Muscle of arm (tissue), 12 donors: Measurements from ENCODE around the gene FBN1. TPM values are rescaled to one million over a fixed set of nuclear protein-coding genes. Genes with fewer than 3 reads are reported as not detected.
A peak's percentile ranks its signal among the peaks of the same experiment; 100 is the strongest.

Source experiments
- DNase-seq: peaks from one replicate; pipeline ENCODE4 v3.0.0-alpha.2; 2013
- polyA plus RNA-seq, 12 donors: library from polyadenylated mRNA; unstranded; fragments of 120-200 nt; gene quantifications; one replicate each; pipeline ENCODE4 v1.2.1, GENCODE V29; 2013; ENCODE audit not compliant: insufficient read length in 12 of 12

Gene FBN1
- polyA plus RNA-seq, 12 donors = 166 to 435 (median 214) TPM; not detected in 1

DNA sequence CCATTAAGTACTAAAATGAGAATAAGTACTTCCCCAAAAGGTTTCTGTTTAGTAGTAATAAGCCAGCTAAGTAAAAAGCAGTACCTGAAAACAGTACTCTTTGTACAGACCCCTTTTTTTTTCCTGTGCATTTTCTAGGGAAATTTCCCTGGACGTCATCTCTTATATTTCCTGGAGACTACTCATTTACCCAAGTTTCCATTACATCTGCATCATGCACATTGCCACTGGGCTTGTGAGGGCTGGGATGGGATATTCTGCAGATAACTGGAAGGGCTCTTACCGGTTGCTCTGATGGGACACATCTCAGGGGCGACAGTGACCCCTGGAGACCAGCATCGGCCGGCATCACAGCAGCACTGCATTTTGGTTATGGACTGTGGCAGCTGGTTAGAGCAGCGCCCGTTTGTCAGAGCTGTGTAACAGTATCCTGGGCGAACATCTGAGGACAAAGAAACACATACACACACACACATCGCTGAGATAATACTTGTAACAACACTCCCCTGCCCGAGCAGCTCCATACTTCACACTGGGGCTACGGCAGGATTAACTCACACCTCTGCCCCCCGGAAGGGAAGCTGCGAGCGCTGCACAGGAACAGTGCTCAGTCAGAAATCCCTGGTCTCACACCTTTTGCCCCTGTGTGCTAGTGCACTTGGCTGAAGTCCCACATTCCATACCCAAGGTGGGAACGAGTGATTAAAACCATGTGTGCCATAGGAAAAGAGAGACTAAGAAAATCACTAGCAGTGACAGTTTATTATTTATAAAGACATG is 124.9 kb downstream of the FBN1 start:
- DNase-seq = no peak

- no peak for DNase-seq
Measured at GRCh38 chr15:48516121-48516520, 129.4 kb downstream of the FBN1 start.

- DNase-seq = no peak
Measured at GRCh38 chr15:48515500-48515899, 130.0 kb downstream of the FBN1 start.

GRCh38 chr15:48514103-48514816 is 131.2 kb downstream of the FBN1 start:
- DNase-seq = no peak

GRCh38 chr15:48510976-48511375 is 134.5 kb downstream of the FBN1 start:
- no peak for DNase-seq

GRCh38 chr15:48507416-48508065 is 138.0 kb downstream of the FBN1 start:
- DNase-seq = peak; percentile 37

DNA sequence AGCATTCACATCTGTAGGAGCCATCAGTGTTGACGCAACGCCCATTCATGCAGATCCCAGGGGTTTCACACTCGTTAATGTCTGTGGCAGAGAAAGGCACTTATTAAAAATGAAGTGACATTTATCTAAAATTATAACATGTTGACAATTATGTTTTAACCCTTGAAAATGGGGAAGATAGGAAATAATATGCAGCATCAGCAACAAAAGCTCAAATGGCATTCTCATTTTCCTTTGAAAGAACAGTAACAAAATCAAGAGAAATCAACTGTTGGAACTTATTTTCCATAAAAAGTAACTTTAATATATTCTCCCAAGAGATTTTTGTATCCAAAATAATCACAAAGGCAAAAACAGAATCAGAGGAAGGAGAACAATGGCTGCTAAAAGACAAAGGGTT is 140.4 kb downstream of the FBN1 start:
- no peak for DNase-seq

DNA sequence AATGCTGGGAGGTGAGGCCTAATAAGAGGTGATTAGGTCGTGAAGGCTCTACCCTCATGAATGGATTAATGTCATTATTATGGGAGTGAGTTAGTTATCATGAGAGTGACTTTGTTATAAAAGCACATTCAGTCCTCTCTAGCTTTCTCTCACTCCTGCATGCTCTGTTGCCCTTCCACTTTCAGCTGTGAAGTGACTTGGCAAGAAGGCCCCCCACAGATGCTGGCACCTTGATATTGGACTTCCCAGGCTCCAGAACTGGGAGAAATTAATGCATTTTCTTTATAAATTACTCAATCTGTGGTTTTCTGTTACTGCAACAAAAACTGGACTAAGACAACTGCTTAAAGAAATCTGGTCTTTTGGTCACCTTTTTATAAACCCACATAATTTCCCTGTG is 144.3 kb downstream of the FBN1 start:
- DNase-seq = no peak

- DNase-seq = no peak
Measured at GRCh38 chr15:48500595-48500994, 144.9 kb downstream of the FBN1 start.

DNA sequence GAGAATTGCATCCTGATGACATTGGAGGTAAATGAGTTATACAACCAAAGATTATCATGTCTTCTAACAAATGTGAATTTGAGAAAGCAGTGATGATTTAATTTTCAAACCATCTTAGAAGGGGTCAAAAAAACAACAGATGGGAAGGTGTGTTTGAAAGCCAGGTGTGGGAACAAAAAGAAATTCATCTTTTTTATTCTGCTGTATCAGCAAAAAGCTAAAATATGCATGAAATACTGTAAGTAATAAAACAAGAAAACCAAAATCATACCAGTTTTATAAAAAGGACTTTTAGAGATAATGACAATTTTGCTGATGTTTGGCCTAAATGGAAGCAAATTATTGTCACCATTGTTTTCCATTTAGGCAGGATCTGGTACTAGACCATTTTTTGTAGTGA is 145.5 kb downstream of the FBN1 start:
- DNase-seq = no peak

GRCh38 chr15:48498828-48499227 is 146.7 kb downstream of the FBN1 start:
- DNase-seq = no peak

GRCh38 chr15:48494631-48495030 is 150.9 kb downstream of the FBN1 start:
- DNase-seq = no peak

GRCh38 chr15:48493763-48494225 is 151.7 kb downstream of the FBN1 start:
- DNase-seq = no peak

DNA sequence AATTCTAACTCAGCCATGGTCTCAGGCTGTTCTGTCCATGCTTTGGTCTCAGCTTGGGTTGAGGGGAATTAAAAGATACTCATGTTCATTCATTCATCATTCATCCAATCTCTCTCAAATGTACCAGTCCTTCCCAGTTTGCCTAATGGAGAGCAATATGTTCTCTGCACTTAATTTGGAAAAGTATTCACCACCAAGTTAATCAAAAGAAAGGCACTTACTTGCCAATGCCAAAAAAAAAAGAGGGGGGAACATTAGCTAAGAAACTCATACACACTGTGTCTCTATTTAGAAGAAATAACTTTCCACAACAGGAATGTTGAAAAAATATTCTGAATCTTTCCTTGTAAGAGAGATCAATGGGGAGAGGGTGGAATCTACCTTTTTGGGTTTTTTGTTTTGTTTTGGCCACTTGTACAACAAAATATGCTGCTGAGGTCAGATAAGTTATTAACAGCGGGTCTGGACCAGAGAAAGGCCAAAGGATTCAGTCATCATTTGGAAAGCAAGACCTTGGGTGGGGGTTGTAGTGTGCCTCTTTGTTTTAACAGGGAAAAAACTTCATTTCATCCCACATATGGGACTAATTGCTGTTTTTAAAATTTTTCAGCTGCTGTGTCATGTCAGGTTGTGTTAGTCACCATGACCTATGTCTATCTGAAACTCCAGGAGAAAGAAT is 152.3 kb downstream of the FBN1 start:
- DNase-seq = peak; percentile 54

GRCh38 chr15:48486228-48486627 is 159.3 kb downstream of the FBN1 start:
- DNase-seq = no peak

GRCh38 chr15:48481802-48482201 is 163.7 kb downstream of the FBN1 start:
- no peak for DNase-seq

GRCh38 chr15:48479751-48480150 is 165.8 kb downstream of the FBN1 start:
- no peak for DNase-seq

GRCh38 chr15:48478581-48478980 is 166.9 kb downstream of the FBN1 start:
- no peak for DNase-seq

DNA sequence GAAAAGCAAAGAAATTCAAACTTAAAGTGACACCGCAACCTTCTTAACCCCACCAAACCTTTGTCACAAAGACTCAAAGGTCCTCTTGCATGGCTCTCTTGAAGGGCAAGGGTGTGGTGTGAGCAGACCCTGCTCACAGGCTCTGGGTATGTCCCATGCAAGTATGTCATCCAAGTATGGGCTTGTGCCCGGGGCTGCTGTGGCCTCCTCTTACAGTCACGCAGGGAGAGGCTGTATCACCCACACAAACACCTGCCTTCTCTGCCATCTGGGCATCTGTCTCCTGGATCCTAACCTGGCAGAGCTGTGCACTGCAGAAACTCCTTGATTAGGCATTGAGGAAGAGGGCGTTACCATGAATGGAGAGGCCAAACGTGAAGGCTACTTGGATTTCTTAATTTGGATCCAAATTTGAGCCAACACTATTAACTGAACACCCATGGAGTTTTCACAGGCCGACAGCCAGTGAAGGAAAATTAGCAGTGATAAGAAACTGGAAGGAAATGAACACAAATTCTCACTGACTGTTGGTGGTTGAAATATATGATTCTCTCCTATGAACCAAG is 167.6 kb downstream of the FBN1 start:
- DNase-seq = no peak

DNA sequence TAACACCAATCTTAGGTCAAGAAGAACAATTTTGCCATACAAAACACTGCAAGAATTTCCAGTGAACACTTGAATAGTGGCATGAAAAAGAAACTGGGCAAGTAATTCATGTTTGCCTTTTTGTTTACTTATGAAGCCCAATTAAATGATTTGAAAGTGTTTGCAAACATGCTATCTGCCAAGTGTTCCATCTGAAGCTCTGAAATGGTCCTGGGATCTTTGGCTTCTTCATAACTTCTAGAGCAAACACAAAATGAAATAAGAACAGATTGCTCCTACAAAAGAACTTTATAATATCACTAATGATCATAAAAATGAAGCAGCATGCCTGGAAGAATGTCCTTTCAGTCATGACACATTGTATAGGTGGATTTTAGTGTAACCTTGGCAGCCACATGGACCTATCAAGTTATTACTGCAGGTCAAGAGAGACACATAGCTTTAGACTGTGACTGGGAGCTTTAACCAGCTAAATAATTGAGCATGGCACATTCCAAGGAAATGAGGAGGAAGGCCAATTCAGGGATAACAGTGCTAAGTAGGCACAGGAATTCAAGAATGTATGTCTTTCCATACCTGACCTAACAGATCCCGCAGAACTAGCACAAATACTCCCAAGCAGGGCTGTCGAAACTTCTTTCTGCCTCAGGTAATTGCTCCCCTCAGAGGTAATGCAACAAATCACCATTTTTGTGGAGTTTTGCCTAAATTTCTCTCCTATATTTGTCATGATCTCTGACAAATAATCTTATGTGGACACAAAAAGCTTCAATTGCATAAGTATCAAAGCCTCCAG is 169.7 kb downstream of the FBN1 start:
- no peak for DNase-seq

GRCh38 chr15:48473667-48474066 is 171.8 kb downstream of the FBN1 start:
- no peak for DNase-seq
